ENCODE results near the gene SCIMP.
"Not testable (repeated sequence)": the region's sequence is repeated elsewhere in the genome, so short reads cannot be mapped to it uniquely, and the experiment has no call there.

SCIMP gene

GRCh38 chr17:5234645-5235576 lies at the start of gene SCIMP:
TSS of gene SCIMP (minus strand) at chr17:5234860. CDS start at chr17:5234755, 105 bp downstream.
- DNase-seq (ENCODE audit: low read depth) = no peak

- no peak for DNase-seq (ENCODE audit: low read depth)
These were observed 49.1 kb upstream of the SCIMP start for GRCh38 chr17:5283571-5284315.

GRCh38 chr17:5282642-5283217 lies 48.1 kb upstream of the SCIMP start:
- peak; percentile 10 for DNase-seq (ENCODE audit: low read depth)

DNA sequence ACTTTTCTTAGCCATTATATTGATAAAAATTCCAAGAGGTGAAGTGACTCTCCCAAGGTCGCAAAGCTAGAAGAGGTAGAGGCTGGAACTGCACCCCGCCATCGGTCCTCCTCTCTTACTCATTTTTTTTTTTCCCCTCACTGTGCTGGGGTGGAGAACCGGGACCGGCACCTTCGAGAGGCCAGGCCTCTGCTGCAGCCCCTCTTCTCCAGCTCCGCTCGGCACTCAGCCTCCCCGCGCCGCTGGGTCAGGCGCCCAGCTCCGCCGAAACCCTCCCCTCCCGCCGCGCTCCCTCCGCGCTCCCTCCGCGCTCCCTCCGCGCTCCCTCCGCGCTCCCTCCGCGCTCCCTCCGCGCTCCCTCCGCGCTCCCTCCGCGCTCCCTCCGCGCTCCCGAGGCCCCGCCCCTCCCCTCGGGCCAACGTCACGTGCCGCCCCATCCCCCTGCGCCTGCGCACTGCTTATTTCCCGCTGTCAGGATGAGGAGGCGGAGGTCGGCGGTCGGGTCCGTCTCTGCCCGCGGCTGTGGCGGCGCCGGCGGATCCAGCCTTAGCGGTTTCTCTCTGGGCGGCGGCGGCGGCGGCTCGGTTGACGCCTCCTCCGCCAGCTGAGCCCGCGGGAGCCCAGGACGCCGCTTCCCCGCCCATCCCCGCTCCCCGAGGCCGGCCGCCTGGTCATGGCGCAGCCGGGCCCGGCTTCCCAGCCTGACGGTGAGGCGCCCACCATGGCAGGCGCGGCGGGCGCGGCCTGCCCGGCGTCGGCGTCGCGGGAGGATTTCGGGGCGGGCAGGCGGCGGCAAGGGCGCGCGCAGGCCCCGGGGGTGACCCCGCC lies 47.4 kb upstream of the SCIMP start, which contains the start of gene RABEP1:
Gene RABEP1 (plus strand): TSS at position 471 of the 828 bp plus-strand sequence. CDS start 203 bp downstream, at position 674.
- peak; percentile 86 for DNase-seq (ENCODE audit: low read depth)

GRCh38 chr17:5272322-5272721 lies 37.7 kb upstream of the SCIMP start:
- DNase-seq (ENCODE audit: low read depth) = no peak

DNA sequence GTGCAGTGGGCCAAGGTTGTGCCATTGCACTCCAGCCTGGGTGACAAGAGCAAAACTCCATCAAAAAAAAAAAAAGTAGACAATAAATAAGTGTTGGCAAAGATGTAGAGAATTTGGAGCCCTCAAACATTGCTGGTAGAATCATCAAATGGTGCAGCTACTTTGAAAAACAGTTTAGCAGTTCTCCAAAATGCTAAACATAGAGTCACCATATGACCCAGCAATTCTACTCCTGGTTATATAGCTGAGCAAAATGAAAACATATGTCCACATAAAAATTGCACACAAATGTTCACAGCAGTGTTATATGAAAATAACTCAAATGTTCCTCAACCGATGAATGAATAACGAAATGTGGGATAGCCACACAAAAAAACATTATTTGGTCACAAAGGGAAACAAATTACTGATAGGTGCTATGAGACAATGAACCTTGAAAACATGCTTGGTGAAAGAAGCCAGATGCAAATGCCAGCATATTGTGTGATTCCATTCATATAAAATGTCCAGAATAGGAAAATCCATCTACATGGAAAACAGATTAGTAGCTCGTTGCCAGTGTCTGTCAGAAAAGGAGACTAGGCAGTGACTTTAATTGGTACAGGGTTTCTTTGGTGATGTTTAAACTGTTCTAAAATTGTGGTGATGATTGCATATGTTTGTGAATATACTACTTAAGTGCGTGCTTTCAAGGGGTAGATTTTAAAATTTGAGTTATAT lies 34.7 kb upstream of the SCIMP start:
- DNase-seq (ENCODE audit: low read depth) = no peak

DNA sequence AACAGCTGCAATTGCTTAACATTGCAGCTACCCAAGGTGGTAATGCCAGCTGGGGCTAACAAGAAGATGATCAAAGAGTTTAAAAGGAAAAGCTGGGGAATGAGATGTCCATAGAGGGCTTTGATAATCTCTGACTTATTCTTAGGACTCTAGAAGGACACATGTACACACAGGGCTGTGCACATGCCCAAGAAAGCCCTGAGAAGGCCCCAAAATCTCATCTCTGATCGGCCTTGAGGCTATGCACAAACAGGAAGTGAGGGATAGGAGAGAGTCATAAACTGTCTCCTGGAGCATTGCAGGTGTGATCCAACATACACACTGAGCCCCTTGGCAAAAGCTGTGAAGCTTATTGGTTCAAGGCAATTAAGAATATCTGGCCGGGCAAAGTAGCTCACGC lies 30.2 kb upstream of the SCIMP start:
- no peak for DNase-seq (ENCODE audit: low read depth)

GRCh38 chr17:5263441-5263840 lies 28.8 kb upstream of the SCIMP start:
- DNase-seq (ENCODE audit: low read depth) = no peak

GRCh38 chr17:5262416-5262991 lies 27.8 kb upstream of the SCIMP start:
- DNase-seq (ENCODE audit: low read depth) = no peak

- no peak for DNase-seq (ENCODE audit: low read depth)
These were observed 25.9 kb upstream of the SCIMP start for GRCh38 chr17:5260542-5260941.

- DNase-seq (ENCODE audit: low read depth) = no peak
These were observed 22.5 kb upstream of the SCIMP start for GRCh38 chr17:5257124-5257523.

GRCh38 chr17:5254903-5255521 lies 20.4 kb upstream of the SCIMP start:
- no peak for DNase-seq (ENCODE audit: low read depth)

DNA sequence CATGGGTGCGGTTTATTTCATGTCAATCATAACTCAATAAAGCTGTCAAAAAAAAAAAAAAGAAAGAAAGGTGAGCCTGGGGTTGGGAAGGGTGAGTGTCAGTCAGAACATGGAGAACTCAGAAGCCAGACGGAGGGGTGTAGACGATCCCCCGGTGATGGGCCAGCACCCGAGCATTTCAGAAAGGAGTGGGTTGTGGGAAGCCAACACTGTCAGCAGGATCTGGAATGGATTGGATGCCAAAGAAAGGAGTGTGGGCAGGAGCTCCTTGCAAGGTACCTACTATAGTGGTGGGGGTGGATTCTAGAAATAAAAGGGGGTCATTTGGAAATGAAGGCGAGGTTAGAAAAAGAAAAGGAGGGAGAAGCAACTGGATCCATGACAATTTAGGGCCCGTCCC lies 19.8 kb upstream of the SCIMP start:
- DNase-seq (ENCODE audit: low read depth) = no peak

- DNase-seq (ENCODE audit: low read depth) = peak; percentile 22
These were observed 15.0 kb upstream of the SCIMP start for GRCh38 chr17:5249615-5250014.

DNA sequence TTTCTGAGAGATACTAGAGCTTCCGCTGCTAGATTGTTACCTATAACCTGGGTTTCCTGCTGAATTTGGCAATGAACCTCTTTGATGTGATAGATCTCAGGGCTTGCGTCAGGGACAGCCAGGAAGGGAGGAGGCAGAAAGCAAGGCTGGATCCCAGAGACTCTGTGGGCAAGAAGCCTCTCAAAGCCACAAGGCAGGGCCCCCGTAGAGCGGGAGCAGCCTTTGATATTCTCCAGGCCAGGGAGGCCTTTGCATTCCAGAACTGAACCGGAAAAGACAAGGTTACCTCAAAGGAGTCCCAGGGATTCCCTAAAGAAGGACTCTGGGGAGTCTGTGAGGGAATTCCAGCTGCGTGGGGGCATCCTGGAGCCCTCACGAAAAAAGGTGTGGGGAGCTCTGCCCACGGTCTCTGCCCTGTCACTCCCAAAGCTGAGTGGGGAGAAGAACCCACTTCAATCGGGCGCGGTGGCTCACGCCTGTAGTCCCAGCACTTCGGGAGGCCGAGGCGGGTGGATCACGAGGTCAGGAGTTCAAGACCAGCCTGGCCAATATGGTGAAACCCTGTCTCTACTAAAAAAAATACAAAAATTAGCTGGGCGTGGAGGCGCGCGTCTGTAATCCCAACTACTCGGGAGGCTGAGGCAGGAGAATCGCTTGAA lies 14.3 kb upstream of the SCIMP start:
- DNase-seq (ENCODE audit: low read depth) = no peak

GRCh38 chr17:5247621-5248020 lies 13.0 kb upstream of the SCIMP start:
- DNase-seq (ENCODE audit: low read depth) = no peak

DNA sequence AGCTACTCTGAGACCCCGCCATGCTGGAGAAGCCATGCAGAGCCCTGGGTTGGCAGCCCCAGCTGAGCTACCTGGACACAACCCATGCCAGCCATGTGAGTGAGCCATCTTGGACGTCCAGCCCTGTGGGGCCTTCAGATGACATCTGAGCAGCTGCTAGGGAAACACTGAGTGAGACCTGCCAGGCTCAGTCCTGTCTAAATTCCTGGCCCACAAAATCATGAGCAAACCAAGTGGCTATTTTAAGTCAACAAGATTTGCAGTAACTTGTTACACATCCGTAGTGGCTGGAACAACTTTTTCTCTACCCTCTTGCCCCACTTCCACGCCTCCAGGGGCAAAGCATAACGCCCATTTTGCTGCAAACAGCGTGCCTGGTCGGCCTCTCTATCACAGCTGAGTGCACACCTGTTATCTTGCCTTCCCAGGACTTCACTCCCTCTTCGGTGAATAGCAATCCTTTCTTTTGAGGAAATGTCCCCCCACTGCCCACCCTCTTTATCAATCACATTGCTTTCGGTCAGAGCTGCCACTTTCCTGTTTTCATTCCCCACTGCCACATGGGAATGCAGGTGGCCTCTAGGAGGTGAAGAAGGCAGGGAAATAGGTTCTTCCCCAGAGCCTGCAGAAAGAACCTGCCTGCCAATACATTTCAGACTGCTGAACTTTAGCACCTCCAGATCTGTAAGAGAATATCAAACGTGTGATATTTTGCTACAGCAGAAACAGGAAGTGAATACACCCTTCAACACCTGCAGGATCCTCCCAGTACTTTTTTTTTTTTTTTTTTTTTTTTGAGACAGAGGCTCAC lies 7.4 kb upstream of the SCIMP start:
- DNase-seq (ENCODE audit: low read depth) = no peak

- DNase-seq (ENCODE audit: low read depth) = not testable (repeated sequence)
These were observed 5.1 kb upstream of the SCIMP start for GRCh38 chr17:5239769-5240168.

GRCh38 chr17:5238333-5238732 lies 3.7 kb upstream of the SCIMP start:
- no peak for DNase-seq (ENCODE audit: low read depth)

Measured in stimulated activated CD8-positive, alpha-beta memory T cell treated with anti-CD3 and anti-CD28 coated beads, Interleukin-7, amount 100 ng/mL, for 24 hours (primary cell).